HG03139 (cell line): ENCODE measurements around the gene ADGRG6.

Source experiments
- ATAC-seq: cut with Tn5 transposase; IDR thresholded peaks from one replicate; pipeline ENCODE4 v1.9.1; 2021; ENCODE audit not compliant: unreplicated experiment

The ADGRG6 gene

DNA sequence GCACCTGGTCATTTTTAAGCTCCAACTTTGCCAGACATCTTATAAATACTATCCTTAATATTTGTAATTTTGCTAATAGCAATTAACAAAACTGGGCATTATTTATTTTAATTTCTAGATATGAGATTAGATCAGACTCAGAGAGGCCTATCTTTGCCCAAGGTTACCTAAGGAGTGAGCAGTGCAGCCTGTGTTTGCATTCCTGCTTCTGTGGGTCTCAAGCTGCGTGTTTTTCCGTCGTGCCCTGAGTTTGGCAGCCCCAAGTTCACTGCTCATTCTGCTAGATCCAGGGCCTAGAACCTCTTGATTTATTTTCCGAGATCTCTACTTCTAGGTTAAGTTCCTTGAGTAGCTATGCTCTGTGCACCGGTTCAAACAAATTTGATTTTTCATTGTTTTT, 11.0 kb upstream of the ADGRG6 start:
- no peak for ATAC-seq

DNA sequence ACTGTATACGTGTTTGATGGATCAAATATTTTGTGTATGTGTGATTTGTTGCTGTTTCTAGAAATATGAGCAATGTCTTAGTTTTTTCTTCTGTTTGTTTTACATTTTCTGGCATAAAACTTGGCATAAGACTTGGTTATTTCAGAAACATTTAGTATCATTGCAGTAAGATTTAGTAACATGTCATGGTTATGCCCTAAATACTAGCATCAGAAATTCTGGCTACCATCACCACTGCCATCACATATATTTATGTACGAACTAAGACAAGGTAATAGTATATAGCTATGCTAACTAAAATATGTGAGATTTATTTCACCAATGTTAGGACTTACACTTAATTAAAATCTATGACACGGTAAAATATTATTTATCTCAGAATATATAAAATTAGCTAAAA, 10.3 kb upstream of the ADGRG6 start:
- no peak for ATAC-seq

DNA sequence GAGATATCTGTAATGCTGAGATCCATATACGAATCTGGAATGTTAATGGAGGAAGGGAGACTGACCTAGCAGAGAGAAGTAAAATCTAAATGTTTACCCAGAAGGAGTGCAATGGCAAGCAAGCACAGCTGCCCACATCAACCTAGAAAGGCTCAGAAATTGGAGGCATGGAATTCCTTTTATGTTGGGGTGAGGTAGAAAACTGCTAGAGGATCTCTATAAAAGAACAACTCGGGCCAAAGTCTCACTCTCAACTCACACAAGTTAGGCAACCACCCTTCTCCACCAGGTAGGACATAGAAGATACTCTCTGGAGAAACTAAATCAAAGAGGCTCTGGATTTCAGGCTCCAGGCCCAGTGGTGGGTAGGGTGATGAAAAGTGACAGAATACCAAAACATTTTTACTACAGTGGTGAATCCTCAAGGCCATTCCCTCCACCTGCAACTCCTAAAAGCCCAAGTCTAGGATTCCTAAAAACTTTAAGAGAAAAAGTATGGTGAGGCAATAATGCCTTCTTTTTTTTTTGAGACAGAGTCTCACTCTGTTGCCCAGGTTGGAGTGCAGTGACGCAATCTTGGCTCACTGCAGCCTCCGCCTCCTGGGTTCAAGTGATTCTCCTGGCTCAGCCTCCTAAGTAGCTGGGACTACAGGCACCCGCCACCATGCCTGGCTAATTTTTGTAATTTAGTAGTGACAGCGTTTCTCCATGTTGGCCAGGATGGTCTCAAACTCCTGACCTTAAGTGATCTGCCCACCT, 9.5 kb upstream of the ADGRG6 start:
- ATAC-seq: no peak

DNA sequence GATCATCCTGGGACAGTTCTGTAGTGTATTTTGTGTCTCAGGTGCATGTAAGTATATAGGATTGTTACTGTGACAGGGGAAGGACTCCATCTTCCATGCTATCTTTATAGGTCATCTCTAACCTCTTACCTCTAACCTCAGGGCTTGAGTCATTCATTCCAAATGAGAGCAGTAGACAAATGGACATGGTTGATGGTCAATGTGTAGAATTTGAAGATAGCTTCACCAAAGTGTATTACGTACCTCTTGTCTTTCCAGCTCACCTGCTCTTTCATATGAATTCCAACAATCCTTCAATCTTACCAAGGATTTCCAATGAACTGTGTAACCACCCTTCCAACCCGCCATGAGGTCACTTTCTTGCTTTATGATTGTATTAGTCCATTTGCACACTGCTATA, 8.7 kb upstream of the ADGRG6 start:
- no peak for ATAC-seq

DNA sequence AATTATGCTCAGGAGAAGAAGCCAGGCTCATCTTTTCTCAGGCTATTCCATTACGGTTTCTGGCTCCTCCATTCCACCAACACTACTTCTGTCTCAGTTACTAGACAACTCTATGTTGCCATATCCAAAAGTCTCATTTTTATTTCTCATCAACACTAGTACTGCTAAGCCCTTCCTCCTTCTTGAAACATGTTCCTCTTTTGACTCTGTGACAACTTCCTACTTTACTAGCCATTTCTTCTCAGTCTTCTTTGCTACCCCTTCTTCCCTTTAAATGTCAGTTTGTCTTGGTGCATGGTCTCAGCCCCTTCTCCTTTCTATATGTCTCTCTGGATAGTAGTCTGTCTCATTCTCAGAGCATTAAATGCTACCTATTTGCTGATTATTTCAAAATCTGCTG, 7.1 kb upstream of the ADGRG6 start:
- ATAC-seq: no peak

DNA sequence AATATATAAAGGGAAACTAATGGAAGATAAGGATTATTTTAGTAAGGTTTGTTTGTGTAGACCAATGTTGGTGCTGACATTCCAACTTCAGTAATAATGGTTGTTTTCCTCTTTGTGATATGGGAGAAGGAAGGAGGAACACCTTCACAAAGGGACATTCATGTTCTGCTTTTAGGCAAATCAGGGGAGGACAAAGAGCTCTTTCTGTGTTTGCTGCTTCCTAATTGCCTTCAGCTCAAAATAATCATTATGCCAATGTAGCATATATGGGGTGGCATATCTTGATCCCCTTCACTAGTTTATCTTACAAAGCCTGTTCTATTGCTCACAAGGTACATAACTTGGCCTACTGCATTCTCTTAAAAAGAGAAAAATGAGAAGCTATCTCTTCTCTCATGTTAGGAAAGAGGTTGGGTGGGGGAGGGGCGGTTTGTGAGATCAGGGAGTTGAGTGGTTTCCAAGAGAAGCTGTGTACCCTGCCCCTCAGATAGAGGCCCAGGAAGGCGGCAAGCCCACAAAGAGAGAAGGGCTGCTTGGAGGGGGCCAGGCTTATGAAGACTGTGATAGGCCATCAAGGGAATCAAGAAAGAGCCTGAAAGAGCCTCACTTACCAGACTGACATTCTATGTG, 4.7 kb upstream of the ADGRG6 start:
- ATAC-seq: no peak

DNA sequence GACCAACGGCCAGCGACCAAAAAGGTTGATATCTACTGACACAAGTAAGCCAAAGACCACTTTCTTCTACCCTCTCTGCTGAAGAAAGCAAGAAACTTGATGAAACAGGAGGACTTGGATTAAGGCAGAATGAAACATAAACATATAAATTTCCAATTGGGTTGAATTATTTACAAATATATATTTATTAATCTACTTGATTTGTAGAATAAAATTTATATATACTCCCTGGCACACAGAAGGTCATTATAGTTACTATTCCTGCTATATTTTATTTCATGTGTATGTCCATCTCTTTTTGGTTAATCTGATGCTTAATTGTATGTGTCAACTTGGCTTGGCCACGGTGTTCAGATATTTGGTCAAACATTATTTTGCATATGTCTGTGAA, 4.2 kb upstream of the ADGRG6 start:
- ATAC-seq: no peak

DNA sequence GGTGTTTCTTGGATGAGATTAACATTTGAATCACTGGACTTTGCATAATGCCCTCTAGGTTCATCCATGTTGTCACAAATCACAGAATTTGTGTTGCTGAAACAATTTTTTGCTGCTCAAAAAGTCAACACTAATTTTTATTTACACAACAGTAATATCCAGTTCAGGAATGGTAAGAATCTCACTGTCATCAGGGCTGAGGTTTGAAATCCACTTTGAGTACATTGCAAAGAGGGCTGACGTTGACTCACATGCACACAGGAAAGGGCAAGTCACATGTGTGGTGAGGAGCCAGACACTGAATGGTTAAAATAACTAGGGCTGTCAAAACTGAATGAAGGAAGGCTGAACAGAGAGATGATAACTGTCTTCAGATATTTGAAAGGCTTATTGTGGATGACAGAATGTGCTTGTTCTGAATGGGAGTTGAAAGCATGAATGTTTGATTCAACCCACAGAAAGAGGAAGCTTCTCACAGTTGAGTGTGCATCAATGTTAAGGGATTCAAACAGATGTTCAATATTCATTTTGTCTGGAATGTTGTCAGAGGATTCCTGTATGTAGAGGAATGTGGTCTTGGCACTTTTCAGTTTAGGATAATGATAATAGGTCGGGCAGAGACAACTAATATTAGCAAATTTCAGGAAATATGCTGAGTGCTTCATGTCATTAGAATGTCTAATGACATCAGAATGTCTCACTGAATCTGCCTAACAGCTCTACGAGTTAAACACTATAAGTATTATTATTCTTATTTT, 3.6 kb upstream of the ADGRG6 start:
- no peak for ATAC-seq

DNA sequence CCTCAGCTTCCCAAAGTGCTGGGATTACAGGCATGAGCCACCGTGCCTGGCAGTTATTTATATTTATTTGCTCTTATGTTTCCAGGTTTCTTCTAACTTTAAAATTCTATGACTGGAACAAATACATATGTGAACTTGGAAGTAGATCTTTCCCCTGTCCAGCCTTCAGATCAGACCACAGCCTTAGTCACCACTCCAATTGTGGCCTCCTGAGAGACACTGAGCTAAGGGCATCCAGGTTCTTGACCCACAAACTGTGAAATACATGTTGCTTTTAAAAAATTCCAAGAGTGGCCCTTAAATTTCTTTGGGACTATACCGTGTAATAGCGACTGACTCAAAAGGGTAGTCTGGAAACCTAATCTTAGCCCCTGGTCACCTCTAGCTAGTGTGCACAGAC, 1.5 kb upstream of the ADGRG6 start:
- ATAC-seq: no peak

DNA sequence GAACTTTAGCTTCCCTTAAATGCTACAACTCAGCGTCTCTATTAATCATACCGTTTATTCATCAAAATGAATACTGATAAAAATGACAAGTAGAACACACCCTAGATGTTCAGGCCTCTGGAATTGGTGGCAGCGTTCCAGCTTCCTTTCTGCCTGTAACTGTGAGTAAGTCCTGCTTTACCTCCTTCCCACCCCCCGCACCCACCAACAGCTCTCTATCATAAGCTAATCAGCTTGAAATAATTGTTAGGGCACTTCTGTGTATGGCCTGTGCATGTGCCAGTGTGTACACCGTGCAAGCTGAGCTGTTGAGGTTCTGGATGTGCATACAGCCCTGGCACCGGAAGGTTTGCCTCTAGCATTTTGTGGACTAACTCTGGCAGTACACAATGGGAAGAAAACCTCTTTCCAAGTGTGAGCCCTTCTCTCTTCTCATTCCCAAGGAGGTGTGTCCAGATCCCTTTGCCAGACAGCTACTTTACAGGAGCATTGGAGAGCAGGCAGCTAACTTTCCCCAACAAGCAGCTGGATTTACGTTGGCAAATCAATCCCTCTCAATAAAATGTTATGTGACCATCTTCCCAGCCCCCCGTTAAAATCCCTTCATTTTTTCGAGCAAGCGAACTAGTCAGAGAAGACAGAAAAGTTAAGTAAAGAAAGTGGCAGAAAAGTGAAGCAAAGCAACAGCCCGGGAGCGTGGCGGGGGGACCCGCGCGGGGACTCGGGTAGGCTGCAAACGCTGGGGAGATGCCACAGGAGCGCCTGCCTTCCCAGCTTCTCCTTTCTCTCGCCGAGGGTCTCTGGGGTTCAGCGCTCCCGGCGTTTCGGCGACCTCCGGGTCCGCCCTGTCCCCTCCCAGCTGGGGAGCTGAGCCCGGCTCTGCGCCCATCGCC, 803 bp upstream of the ADGRG6 start:
- ATAC-seq: no peak

DNA sequence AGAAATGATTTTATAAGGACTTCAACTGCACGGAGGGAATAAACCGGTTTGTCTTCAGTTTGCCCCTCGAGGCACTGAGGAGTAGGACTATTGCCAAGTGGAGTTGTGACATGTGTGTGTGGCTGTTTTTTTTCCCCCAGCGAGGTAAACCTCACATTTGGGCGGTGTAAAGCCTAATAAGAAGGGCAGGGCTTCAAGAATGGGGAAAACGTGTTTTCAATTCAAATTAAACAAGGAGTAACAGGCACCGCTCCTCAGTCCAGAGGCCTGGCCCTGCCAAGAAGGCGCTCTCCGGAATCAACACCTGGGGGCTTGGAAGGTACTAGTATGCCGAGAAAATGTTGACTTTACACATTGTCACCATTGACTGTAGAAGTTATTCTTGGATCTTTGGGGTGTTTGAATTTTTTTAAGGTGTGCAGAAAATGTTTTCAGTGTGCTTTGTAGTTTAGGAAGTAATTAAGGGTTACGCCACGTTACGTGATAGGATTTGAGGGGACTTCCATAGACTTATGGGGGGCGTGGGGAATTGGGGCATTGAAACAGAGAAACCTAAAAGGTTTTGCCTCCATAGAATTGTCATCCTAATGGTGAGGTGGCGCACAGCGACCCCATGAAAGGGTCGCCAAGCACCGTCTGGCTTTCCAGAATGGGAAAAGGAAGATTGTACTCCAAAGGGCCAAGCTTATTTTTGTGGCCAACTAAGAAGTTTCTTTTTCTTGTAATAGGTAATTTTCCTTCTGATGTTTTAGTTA, 791 bp downstream of the ADGRG6 start:
- ATAC-seq: no peak

DNA sequence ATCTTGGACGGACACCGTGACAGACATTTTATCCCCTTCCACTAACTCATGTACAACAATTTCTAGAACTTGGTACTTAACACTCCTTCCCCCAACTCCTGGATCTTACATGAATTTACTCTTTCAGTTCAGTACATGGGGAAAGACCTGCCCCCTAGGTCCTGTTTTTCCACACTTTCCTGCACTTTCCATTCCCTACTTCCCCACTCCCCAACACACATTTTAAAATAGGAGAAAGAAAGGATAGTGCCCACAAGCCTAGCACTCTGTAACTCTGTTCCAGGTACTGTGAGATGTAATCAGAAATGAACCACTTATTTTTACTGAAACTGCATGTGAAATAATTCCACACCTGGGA, 1.3 kb downstream of the ADGRG6 start:
- ATAC-seq: no peak

DNA sequence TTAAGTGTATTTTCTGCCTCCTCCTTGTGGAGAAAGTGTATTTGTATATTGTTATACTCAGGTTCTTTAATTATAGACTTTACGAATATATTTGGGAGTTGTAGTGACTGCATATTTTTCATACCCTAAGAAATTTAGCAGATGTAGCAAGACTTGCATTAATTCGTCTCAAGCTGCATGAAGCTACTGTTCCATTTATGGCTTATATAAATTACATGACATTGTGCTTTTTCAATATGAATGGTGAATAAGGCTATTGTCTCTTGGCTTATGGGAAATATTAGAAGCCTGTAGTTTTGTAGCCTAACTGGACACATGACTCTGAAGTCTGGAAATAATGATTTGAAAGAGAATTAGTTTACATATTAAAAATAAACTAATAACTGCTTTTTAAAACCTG, 2.4 kb downstream of the ADGRG6 start:
- ATAC-seq: no peak

DNA sequence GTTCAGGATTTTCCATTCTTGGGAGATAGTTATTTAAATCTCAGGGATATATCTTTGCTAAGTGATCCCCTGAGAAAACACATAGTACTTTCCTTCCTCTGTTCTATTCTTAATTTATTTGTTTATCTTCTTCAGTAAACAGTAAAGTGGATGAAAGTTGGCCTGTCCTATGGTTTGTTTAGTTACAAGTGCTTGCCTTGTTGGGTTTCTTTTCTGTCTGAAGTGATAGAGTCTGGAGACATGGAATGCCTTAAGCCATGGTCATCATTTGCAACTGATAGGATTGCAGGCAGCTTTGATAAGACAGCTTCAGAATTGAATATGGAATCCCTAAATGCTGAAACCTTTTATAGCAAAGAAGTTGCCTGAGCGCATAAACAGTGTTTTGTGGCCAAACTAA, 4.9 kb downstream of the ADGRG6 start:
- ATAC-seq: no peak

DNA sequence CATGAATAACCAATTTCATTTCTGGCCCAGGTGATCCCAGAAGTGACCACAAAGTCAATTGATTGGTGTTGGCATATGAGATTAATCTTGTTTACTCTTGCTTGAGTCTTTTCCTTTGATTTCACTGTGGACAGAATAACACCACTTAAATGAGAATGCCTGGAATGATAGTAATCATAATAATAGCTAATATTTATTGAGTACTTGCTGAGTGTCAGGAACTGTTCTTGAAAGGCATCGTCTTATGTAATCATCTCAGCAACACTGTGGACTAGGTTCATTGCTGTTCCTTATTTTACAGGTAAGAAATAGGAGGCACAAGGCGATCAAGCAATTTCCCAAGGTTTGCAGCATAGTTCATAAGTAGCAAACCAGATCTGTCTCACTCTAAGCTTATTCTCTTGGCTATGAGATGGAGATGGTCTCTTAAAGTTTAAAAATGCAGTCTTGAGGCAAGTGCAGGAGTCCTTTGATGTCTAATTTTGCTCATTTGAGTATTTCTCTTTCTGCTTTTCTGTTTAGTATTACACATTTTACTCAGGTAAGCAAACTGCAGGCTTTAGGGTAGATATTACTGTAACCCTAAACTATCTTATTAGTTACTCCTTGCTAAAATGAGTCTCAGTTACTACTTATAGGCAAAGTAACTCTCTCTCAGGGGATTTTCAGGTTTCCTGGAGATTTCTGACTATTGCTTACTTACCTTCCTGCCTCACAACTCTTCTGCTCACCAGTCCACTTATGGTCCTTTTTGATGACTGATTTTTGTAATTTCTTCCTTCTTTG, 6.3 kb downstream of the ADGRG6 start:
- no peak for ATAC-seq

DNA sequence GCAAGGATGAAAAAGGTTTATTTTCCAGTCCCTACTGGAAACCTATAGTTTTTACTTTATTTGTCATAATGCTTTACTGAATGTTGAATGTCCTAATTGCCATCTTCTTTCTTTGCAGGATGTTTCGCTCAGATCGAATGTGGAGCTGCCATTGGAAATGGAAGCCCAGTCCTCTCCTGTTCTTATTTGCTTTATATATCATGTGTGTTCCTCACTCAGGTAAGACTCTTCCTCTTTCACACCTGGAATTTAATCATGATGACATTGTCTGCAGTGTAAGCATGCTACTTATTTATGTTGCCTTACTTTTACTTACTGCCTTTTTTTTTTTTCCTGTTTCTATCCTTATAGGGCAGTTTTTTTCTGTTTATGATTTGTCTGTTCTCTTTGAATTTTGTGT, 7.6 kb downstream of the ADGRG6 start:
- ATAC-seq: no peak

DNA sequence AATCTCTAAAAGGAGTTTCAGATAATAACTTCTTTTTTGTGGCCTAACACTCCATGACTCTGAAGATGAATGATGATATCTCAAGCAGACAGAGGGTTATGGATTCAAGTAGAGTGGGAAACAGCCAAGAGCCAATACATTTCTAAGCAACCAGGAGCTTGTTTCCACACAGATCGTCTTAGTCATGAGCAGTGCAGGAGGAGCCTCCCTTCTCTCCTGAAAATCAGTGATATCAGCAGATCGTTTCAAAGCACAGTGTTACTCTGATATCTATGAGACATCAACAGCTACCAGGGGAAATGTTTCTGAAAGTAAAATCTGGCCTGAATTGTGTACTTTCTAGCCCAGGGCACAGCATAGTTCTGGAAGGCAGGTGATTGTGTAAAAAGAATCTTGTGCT, 11.5 kb downstream of the ADGRG6 start:
- ATAC-seq: no peak

DNA sequence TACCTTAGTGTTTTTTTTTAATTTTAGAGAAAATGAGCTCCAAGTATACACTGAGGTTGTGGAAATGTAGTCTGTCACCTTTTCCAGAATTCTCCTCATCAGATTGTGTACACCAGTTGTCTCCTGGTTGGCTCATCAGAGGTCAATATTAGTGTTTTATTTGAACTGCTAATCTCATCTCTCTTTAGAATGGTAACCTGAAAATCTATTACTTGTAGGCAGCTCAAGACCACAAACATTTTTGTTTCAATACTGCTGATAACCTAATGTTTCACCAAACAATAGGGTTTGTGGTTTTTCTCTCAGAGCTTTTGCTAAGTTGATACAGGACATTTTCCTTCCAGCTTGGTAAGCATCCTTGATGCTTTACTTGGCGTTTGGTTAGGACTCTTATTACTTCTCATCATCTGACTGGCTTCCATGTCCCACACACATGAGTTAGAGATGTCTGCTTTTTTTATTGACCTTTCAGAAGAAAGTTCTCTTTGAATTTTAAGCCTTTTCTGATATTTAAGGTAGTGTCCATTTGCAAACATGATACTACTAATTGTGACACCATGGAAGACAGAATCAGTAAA, 15.1 kb downstream of the ADGRG6 start:
- ATAC-seq: no peak

DNA sequence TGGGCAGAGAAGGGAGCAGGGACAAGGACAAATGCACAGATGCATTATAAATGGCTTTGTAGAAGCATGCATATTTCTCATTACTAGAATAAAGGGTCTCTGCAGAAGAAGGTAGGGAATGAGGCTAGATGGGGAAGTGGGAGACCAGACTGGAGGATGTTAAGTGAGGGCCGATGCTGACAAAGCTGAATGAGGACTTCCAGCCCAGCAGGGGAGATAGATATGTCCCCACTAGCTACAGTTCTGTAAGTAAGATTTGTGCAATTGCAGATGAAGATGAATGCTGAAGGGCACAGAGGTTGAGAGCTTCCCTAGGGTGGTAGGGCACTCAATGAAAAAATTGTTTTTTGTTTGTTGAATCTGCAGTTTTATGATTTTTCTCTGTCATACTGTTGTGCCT, 16.9 kb downstream of the ADGRG6 start:
- no peak for ATAC-seq

DNA sequence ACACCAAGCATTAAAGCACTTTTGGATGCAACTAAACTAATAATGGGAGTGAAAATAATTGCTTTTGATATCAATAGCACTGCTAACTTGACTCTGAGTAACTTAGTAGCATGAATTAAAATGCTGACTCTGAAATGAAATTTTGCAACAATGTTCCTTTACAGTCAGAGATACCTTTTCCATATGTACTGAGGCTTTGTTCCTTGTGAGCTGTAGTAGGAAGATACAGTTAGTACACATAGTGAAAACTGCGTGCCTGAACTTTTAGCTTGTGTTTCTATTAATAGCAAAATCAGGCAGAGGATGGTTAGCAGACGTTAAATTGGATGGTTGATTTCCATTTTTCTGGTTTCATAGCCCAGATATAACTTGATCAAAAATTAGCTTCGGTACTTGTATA, 18.6 kb downstream of the ADGRG6 start:
- no peak for ATAC-seq
